ENCODE measurements around the gene NEK2.

- no peak for TF ChIP-seq CTCF (IDR thresholded peaks at IDR 0.05 in 8 of 11, conservative IDR thresholded peaks at IDR 0.05 in 3 of 11)
- no peak for TF ChIP-seq POLR2A (IDR thresholded peaks at IDR 0.05)
- no peak for TF ChIP-seq POLR2AphosphoS5 (IDR thresholded peaks at IDR 0.05)
These were observed 22.1 kb downstream of the NEK2 start for GRCh38 chr1:211653293-211653692.

Measured in spleen (tissue), 7 donors.